ENCODE data around the gene FANCE.
A peak's percentile ranks its signal among the peaks of the same experiment; 100 is the strongest.
"Not testable (repeated sequence)": the region's sequence is repeated elsewhere in the genome, so short reads cannot be mapped to it uniquely, and the experiment has no call there.

FANCE gene

GRCh38 chr6:35497571-35498421 is 45.7 kb downstream of the FANCE start:
- DNase-seq (ENCODE audit: low read depth): peak; percentile 18

GRCh38 chr6:35498422-35499067 is 46.4 kb downstream of the FANCE start:
- DNase-seq (ENCODE audit: low read depth): no peak

GRCh38 chr6:35499372-35499771 is 47.2 kb downstream of the FANCE start:
- DNase-seq (ENCODE audit: low read depth): no peak

GRCh38 chr6:35500782-35501181 is 48.6 kb downstream of the FANCE start:
- DNase-seq (ENCODE audit: low read depth): no peak

- no peak for DNase-seq (ENCODE audit: low read depth)
Measured at GRCh38 chr6:35501784-35502183, 49.6 kb downstream of the FANCE start.

GRCh38 chr6:35503534-35503933 is 51.4 kb downstream of the FANCE start:
- no peak for DNase-seq (ENCODE audit: low read depth)

- DNase-seq (ENCODE audit: low read depth): no peak
Measured at GRCh38 chr6:35505999-35506412, 53.9 kb downstream of the FANCE start.

GRCh38 chr6:35506536-35506935 is 54.4 kb downstream of the FANCE start:
- no peak for DNase-seq (ENCODE audit: low read depth)

GRCh38 chr6:35507221-35507620 is 55.1 kb downstream of the FANCE start:
- DNase-seq (ENCODE audit: low read depth): no peak

- no peak for DNase-seq (ENCODE audit: low read depth)
Measured at GRCh38 chr6:35508027-35508426, 55.9 kb downstream of the FANCE start.

GRCh38 chr6:35508542-35508941 is 56.4 kb downstream of the FANCE start:
- no peak for DNase-seq (ENCODE audit: low read depth)

- DNase-seq (ENCODE audit: low read depth): no peak
Measured at GRCh38 chr6:35510916-35511561, 58.9 kb downstream of the FANCE start.

- no peak for DNase-seq (ENCODE audit: low read depth)
Measured at GRCh38 chr6:35511562-35511941, 59.4 kb downstream of the FANCE start.

GRCh38 chr6:35512006-35512405 is 59.9 kb downstream of the FANCE start:
- no peak for DNase-seq (ENCODE audit: low read depth)

- DNase-seq (ENCODE audit: low read depth): no peak
Measured at GRCh38 chr6:35512740-35513139, 60.6 kb downstream of the FANCE start, which contains the start of gene TULP1. Gene TULP1, minus strand, starts transcription at chr6:35512896. Its CDS starts 38 bp downstream, at chr6:35512858.

GRCh38 chr6:35514587-35514986 is 62.4 kb downstream of the FANCE start:
- DNase-seq (ENCODE audit: low read depth): no peak

GRCh38 chr6:35515939-35516338 is 63.8 kb downstream of the FANCE start:
- not testable (repeated sequence) for DNase-seq (ENCODE audit: low read depth)
